ENCODE measurements around the gene MRPL44.

Gene MRPL44

DNA sequence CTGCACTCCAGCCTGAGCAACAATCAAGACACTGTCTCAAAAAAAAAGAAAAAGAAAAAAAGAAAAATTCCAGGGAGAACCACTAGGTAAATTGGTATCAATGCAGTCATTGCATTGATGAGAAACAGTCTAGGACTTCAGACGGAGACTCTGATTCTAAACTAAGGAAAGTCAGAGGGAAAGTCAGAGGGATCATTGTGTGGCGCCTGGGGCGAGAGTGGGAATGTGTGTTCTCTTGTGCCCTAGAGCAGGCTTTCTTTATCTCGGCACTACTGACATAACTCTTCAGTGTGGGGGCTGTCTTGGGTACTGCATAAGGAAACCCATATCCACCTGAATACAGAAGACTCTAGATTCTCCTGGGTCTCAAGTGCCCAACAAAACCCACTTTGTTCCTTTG lies 57.1 kb downstream of the MRPL44 start:
- H3K36me3 ChIP-seq (ENCODE audit: insufficient read depth, low read length), result no peaks in the 10 kb centered on the region
- H3K4me3 ChIP-seq (ENCODE audit: low read length, poor library complexity, severe bottlenecking), result no peak overlapping the region
- peaks cover 19% of the 10 kb centered on the region for H3K4me1 ChIP-seq (ENCODE audit: insufficient read depth, low read length, poor library complexity, severe bottlenecking)
- H3K9me3 ChIP-seq (ENCODE audit: insufficient read depth, low read depth, low read length), result no peaks in the 10 kb centered on the region
- no peak overlapping the region for H3K4me2 ChIP-seq (ENCODE audit: low read depth, low read length, poor library complexity, severe bottlenecking)
- H3K9ac ChIP-seq (ENCODE audit: low read depth, low read length, poor library complexity, severe bottlenecking), result no peak overlapping the region
- no peaks in the 10 kb centered on the region for H3F3A ChIP-seq (ENCODE audit: low read depth)
- H3K27me3 ChIP-seq (ENCODE audit: insufficient read depth, low read length, poor library complexity, severe bottlenecking), result no peaks in the 10 kb centered on the region
- H4K20me1 ChIP-seq (ENCODE audit: insufficient read depth, low read length, poor library complexity, severe bottlenecking), result no peaks in the 10 kb centered on the region
- no peak overlapping the region for H2AFZ ChIP-seq (ENCODE audit: low read length)
- H3K9me2 ChIP-seq (replicated peaks; ENCODE audit: low read depth, low read length), result no peaks in the 10 kb centered on the region
- H3K79me2 ChIP-seq (ENCODE audit: insufficient read depth, low read length), result no peaks in the 10 kb centered on the region
- no peak for TF ChIP-seq EZH2phosphoT487 (IDR thresholded peaks at IDR 0.05; ENCODE audit: borderline replicate concordance)
- TF ChIP-seq, protein P1, sequence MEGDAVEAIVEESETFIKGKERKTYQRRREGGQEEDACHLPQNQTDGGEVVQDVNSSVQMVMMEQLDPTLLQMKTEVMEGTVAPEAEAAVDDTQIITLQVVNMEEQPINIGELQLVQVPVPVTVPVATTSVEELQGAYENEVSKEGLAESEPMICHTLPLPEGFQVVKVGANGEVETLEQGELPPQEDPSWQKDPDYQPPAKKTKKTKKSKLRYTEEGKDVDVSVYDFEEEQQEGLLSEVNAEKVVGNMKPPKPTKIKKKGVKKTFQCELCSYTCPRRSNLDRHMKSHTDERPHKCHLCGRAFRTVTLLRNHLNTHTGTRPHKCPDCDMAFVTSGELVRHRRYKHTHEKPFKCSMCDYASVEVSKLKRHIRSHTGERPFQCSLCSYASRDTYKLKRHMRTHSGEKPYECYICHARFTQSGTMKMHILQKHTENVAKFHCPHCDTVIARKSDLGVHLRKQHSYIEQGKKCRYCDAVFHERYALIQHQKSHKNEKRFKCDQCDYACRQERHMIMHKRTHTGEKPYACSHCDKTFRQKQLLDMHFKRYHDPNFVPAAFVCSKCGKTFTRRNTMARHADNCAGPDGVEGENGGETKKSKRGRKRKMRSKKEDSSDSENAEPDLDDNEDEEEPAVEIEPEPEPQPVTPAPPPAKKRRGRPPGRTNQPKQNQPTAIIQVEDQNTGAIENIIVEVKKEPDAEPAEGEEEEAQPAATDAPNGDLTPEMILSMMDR (conservative IDR thresholded peaks at IDR 0.05; ENCODE audit: low read length), result no peak

DNA sequence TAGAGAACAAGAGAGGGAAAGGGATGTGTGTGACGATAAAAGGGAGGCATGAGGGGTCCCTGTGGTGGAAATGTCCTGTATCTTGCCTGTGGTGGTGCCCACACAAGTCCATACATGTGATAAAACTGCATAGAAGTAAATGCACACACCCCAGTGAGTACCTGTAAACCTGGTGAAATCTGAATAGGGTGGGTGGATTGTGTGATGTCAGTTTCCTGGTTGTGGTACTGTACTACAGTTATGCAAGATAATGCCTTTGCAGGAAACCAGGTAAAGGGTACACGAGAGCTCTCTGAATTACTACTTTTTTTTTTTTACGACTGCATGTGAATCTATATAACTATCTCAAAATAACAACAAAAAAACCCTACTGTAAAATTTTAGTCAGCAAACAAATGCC lies 59.7 kb downstream of the MRPL44 start:
- Histone ChIP-seq H3K4me1 (ENCODE audit: insufficient read depth, low read length, poor library complexity, severe bottlenecking) (peaks cover 19% of the 10 kb centered on the region), H3K9me3 (ENCODE audit: insufficient read depth, low read depth, low read length) (no peaks in the 10 kb centered on the region), H3F3A (ENCODE audit: low read depth) (no peaks in the 10 kb centered on the region), H3K79me2 (ENCODE audit: insufficient read depth, low read length) (no peaks in the 10 kb centered on the region), H3K36me3 (ENCODE audit: insufficient read depth, low read length) (no peaks in the 10 kb centered on the region), H3K4me2 (ENCODE audit: low read depth, low read length, poor library complexity, severe bottlenecking) (no peak overlapping the region), H4K20me1 (ENCODE audit: insufficient read depth, low read length, poor library complexity, severe bottlenecking) (no peaks in the 10 kb centered on the region), H2AFZ (ENCODE audit: low read length) (no peak overlapping the region), H3K4me3 (ENCODE audit: low read length, poor library complexity, severe bottlenecking) (no peak overlapping the region), H3K27me3 (ENCODE audit: insufficient read depth, low read length, poor library complexity, severe bottlenecking) (no peaks in the 10 kb centered on the region), H3K9ac (ENCODE audit: low read depth, low read length, poor library complexity, severe bottlenecking) (no peak overlapping the region), H3K9me2 (replicated peaks; ENCODE audit: low read depth, low read length) (no peaks in the 10 kb centered on the region)
- no peak for TF ChIP-seq EZH2phosphoT487 (IDR thresholded peaks at IDR 0.05; ENCODE audit: borderline replicate concordance)
- TF ChIP-seq, protein P1 (conservative IDR thresholded peaks at IDR 0.05; ENCODE audit: low read length), result no peak
